Activated CD8-positive, alpha-beta memory T cell treated with anti-CD3 and anti-CD28 coated beads for 36 hours (primary cell): ENCODE results near the gene TEX36. TPM values are rescaled to one million over a fixed set of nuclear protein-coding genes. Genes with fewer than 3 reads are reported as not detected.
"Not testable (repeated sequence)": the region's sequence is repeated elsewhere in the genome, so short reads cannot be mapped to it uniquely, and the experiment has no call there.

Experiments used
- CTCF ChIA-PET: fragments of 350-600 bp; sonication (Branson Sonifier 250); formaldehyde crosslinking; loops from one replicate; lab custom pipeline; 2021; ENCODE audit warnings: antibody characterized with exemption; lab: Charles Lee
- POLR2A ChIA-PET: fragments of 350-600 bp; sonication (Branson Sonifier 250); formaldehyde crosslinking; loops from one replicate; lab custom pipeline; 2021; ENCODE audit warnings: antibody characterized with exemption; lab: Charles Lee
- total RNA-seq, 2 experiments: library from RNA; stranded (reverse); gene quantifications; one replicate each; pipeline ENCODE4 v1.2.3, GENCODE V29; 2021

TEX36 gene
- total RNA-seq, 2 experiments from 2014 or later = not detected

- ChIA-PET CTCF (no interaction called here), POLR2A (no interaction called here)
Measured at GRCh38 chr10:125639846-125640245, 43.1 kb downstream of the TEX36 start.

GRCh38 chr10:125638555-125638954 is 44.4 kb downstream of the TEX36 start:
- ChIA-PET CTCF (no interaction called here), POLR2A (no interaction called here)

GRCh38 chr10:125637496-125637895 is 45.5 kb downstream of the TEX36 start:
- CTCF ChIA-PET = no interaction called here
- POLR2A ChIA-PET = no interaction called here

- CTCF ChIA-PET = no interaction called here
- POLR2A ChIA-PET = no interaction called here
Measured at GRCh38 chr10:125634606-125635005, 48.4 kb downstream of the TEX36 start.

GRCh38 chr10:125633517-125633999 is 49.4 kb downstream of the TEX36 start:
- CTCF ChIA-PET = no interaction called here

GRCh38 chr10:125631806-125632205 is 51.2 kb downstream of the TEX36 start:
- POLR2A ChIA-PET = no interaction called here
- CTCF ChIA-PET = no interaction called here

More at GRCh38 chr10:125633517-125633999, 49.4 kb downstream of the TEX36 start:
- POLR2A ChIA-PET = no interaction called here

- ChIA-PET POLR2A (no interaction called here), CTCF (no interaction called here)
Measured at GRCh38 chr10:125629758-125630376, 53.1 kb downstream of the TEX36 start.

GRCh38 chr10:125628104-125629049 is 54.6 kb downstream of the TEX36 start:
- ChIA-PET POLR2A (no interaction called here), CTCF (no interaction called here)

GRCh38 chr10:125627646-125628045 is 55.3 kb downstream of the TEX36 start:
- CTCF ChIA-PET = no interaction called here
- POLR2A ChIA-PET = no interaction called here

- ChIA-PET CTCF (no interaction called here), POLR2A (no interaction called here)
Measured at GRCh38 chr10:125626671-125627070, 56.3 kb downstream of the TEX36 start.

- ChIA-PET CTCF (no interaction called here), POLR2A (no interaction called here)
Measured at GRCh38 chr10:125625586-125625985, 57.4 kb downstream of the TEX36 start.

GRCh38 chr10:125624800-125625199 is 58.2 kb downstream of the TEX36 start:
- POLR2A ChIA-PET = no interaction called here
- CTCF ChIA-PET = no interaction called here

- CTCF ChIA-PET = no interaction called here
- POLR2A ChIA-PET = no interaction called here
Measured at GRCh38 chr10:125621052-125621451, 61.9 kb downstream of the TEX36 start.

- POLR2A ChIA-PET = no interaction called here
- CTCF ChIA-PET = no interaction called here
Measured at GRCh38 chr10:125620401-125620800, 62.6 kb downstream of the TEX36 start.

- POLR2A ChIA-PET, CTCF ChIA-PET: not testable (repeated sequence)
Measured at GRCh38 chr10:125613062-125613461, 69.9 kb downstream of the TEX36 start.

- POLR2A ChIA-PET = no interaction called here
Measured at GRCh38 chr10:125611756-125612155, 71.2 kb downstream of the TEX36 start.

GRCh38 chr10:125611216-125611615 is 71.7 kb downstream of the TEX36 start:
- ChIA-PET CTCF (no interaction called here), POLR2A (no interaction called here)

More at GRCh38 chr10:125611756-125612155, 71.2 kb downstream of the TEX36 start:
- CTCF ChIA-PET = no interaction called here

- POLR2A ChIA-PET = no interaction called here
- CTCF ChIA-PET = no interaction called here
Measured at GRCh38 chr10:125609859-125610258, 73.1 kb downstream of the TEX36 start.

GRCh38 chr10:125608474-125608873 is 74.5 kb downstream of the TEX36 start:
- ChIA-PET CTCF (interaction anchor here (0.7 kb wide), 1 partner anchor 383 kb away, joined by 5 read pairs; no protein-coding TSS in a partner anchor), POLR2A (no interaction called here)

GRCh38 chr10:125607689-125608290 is 75.2 kb downstream of the TEX36 start:
- ChIA-PET CTCF (interaction anchor here (1.1 kb wide), 1 partner anchor 368 kb away, joined by 3 read pairs; no protein-coding TSS in a partner anchor), POLR2A (no interaction called here)
